GM21529 (cell line): ENCODE results near the gene TEAD1.

Experiments
- ATAC-seq: cut with Tn5 transposase; IDR thresholded peaks from one replicate; pipeline ENCODE4 v1.9.1; 2021; ENCODE audit not compliant: unreplicated experiment

The TEAD1 gene

DNA sequence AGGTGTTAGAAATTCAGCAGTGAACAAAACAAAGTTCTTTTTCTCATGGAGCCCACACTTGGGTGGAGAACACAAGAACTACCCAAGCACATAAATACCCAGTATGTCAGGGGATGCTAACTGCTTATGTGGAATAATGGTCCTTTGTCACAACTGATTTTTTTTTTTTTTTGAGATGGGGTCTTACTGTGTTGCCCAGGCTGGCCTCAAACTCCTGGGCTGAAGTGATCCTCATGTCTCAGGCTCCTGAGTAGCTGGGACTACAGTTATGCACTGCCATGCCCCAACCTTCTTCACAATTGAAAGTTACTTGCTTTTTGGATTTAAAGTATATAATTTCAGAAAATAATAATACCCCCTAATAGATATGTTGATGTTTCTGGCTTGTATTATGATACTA is 212.3 kb downstream of the TEAD1 start:
- no peak for ATAC-seq

- peak; percentile 74 for ATAC-seq
These were observed 214.4 kb downstream of the TEAD1 start for GRCh38 chr11:12888525-12889158.

DNA sequence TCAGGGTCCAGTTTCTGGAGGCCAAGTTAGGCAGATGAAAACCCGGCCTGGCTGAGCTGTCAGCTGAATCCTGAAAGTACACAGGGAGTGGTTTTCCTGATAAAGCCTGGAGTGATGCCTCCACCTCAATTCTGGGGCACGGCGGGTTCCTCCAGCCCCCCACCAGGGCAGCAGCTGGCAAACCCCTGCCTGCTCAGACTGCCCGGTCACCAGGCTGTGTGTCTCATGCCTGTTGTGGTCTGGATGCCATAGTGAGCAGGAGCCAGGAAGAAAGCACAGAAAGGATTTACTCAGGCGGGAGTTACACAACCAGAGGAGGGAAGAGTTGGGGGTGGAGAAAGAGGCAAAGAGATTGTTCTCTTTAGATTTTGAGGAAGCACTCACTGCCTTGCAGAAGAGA is 215.0 kb downstream of the TEAD1 start:
- no peak for ATAC-seq

DNA sequence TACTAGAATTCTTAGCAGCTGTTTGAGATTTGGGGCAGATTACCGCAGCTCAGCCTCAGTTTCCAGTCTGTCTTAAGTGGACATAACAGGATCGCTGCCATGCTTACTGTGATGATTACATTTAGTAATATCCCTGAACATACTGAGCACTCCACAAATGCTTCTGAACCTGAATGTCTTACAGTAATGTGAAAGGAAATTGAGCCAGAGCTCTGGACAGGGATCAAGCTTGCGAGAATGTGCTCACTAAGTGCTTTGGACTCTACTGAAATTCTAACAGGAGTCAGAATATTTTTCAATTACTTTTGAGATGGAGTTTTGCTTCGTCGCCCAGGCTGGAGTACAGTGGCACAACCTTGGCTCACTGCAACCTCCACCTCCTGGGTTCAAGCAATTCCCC is 216.3 kb downstream of the TEAD1 start:
- ATAC-seq = no peak

DNA sequence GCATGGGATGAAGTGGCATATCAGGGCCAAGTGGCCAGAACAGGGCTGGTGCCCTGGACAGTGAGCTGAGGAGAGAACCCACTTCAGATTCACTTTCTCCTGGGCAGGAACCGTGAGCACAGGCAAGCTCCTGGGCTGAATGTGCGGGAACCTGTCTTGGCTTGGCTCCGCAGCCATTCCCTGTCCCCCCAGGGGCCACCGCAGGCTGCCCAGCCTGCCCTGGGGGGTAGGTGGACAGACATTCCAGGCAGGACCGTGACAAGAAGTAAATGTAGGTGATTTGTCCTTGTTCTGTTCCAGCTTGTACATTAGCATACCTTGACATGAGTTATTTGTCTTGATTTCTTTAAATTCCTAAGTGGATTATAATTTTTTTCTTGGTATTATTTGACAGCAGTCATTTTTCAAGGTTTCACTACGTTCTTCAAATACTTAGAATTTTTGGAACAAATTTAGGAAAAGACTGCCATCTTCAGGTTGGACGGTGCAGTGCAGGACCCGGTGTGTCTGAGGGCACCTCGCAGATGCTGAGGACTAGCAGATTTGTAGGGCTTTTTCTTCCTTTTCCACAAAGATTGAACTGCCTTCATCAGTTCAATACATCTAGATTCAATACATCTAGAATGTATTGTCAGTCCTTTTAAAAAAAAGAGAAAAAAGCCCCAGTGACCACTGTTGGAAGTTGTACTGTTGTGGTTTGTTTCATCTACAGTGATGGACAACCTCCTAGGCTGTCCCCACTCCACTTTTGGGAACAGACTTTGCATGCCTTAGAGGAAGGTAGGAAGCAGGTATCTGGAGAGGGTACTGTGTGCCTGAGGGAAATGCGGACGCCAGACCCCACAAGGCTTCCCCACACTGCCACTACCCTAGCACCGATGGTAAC is 219.8 kb downstream of the TEAD1 start:
- ATAC-seq = peak; percentile 57

DNA sequence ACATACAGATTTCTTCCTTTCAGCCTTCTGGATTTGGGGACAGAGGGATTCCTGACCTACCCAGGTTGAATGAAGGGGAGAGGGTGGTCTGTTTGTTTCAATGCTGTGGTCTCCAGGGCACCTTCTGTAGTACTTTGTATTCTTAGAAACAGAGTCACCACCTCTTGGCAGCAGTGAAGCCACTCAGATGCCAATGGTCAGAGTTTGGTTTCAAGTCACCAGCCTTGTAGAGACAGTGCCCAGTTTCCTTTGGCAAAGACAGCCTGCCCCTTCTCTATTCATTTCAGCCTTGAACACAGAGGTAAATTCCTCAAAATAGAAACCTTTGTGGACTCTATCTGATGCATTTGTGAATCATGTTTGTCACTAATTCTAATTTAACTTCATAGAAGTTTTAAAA is 223.2 kb downstream of the TEAD1 start:
- no peak for ATAC-seq

- ATAC-seq = no peak
These were observed 223.6 kb downstream of the TEAD1 start for GRCh38 chr11:12897867-12898266.

DNA sequence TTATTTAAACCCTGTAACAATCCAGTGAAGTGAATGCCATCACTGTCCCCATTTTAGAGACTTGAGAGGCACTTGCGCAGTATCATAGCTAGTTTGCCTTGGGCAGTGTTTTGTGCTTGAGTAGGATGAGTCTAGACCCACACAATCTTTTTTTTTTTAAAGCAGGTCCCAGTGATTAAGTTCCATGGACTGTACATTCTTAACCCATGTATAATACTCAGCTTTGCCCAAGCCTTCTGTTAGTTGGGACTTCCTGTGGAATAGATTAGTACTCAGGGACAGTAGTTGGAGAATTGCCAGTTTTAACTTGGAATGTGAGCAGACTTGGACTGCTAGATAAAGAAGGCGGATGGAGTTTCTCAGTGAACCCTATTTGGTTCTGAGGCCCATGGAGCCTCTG is 226.3 kb downstream of the TEAD1 start:
- ATAC-seq = no peak

DNA sequence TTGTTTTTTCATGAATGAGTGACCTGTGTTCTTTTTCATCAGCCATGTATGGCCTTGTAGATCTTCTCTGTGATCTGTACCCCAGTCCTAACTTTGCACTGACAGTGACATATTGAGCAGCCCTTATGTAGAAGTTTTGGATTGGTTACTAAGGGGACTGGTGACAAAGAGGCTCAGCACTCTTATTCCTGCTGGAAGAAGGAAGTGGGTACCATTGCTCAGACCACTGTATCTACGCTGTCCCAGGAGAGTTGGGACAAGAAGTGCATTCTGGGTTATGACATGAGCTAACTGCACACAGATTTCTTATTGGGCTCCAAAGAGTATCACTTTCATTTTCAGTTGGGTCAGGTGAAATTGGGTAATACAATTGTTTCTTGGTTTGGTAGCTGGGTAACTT is 227.1 kb downstream of the TEAD1 start:
- ATAC-seq = no peak

DNA sequence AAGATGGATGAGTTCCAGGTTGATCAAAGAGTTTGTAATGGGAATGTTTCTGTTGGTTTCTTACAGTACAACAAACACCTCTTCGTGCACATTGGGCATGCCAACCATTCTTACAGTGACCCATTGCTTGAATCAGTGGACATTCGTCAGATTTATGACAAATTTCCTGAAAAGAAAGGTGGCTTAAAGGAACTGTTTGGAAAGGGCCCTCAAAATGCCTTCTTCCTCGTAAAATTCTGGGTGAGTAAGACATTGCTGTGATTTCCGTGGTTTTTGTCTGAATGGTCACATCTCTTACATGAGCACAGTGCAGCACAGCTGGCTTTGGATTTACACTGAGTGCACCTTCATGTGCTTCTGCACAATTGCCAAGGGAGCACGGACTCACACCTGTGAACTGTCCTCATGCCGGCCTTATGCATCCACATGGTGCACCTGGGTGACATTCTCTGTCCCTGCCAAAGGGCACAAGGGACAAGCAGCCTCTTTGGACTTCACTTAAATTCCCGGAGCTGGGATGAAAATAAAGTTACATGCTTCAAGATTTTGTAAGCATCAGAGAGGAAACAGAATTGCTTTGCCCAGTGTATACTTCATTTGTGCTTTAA is 227.8 kb downstream of the TEAD1 start:
- no peak for ATAC-seq

DNA sequence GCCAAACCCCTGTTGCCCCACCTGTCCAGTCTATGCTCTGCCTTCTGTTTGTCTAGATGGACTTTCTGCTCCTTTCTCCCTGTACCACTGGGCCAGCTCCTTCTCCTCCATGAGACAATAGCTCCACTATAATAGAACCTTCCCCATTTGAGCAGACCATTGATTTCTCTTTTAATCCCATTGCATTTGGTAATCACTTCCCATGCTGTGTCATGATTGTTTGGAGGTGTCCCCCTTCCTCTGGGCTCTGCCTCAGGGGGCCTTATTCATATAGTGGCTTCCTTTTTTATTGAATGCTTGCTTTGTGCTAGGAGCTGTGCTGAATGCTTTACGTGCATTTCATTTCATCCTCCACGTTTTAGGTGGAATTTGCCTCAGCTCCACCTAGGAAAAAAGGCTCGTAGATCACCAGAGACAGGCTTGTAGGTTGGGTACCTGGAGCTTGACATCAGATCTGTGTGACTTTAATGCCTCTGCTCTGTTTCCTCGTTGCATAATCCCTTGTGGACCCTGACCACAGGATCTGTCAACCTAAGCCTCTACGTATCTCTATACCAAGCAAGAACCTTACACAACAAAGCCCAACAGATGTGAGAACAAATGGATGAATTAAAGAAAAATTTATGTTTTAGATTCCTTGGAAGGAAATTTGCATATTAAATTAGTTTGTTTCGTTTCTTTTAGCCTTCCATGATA is 228.7 kb downstream of the TEAD1 start:
- no peak for ATAC-seq

GRCh38 chr11:12905435-12905834 is 231.2 kb downstream of the TEAD1 start:
- ATAC-seq = no peak

- ATAC-seq = no peak
These were observed 232.3 kb downstream of the TEAD1 start for GRCh38 chr11:12906501-12906900.

GRCh38 chr11:12909879-12910278 is 235.7 kb downstream of the TEAD1 start:
- ATAC-seq = no peak

- no peak for ATAC-seq
These were observed 240.2 kb downstream of the TEAD1 start for GRCh38 chr11:12914400-12914912.

- no peak for ATAC-seq
These were observed 240.9 kb downstream of the TEAD1 start for GRCh38 chr11:12915093-12915492.

GRCh38 chr11:12917822-12918221 is 243.6 kb downstream of the TEAD1 start:
- ATAC-seq = no peak

GRCh38 chr11:12918667-12919066 is 244.4 kb downstream of the TEAD1 start:
- no peak for ATAC-seq

GRCh38 chr11:12922418-12922817 is 248.2 kb downstream of the TEAD1 start:
- ATAC-seq = no peak

- ATAC-seq = no peak
These were observed 248.8 kb downstream of the TEAD1 start for GRCh38 chr11:12922980-12923507.

DNA sequence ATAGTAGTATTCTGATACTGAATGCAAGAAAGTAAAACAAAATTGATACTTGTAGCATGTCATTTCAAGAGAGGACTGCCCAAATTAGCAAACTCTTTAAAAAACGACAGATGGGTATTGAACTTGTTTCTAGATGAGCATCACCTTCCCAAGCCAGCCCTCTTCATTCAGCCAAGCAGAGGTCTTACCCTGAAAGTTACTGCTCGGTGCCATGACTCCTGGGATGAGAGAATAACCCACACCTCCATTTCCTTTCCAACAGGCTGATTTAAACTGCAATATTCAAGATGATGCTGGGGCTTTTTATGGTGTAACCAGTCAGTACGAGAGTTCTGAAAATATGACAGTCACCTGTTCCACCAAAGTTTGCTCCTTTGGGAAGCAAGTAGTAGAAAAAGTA is 250.4 kb downstream of the TEAD1 start:
- no peak for ATAC-seq
